Hematopoietic multipotent progenitor cell treated with erythropoietin and hydrocortisone succinate and interleukin-3 and kit ligand, for 17 days (in vitro differentiated cells): ENCODE data around the gene FKBP6.
"Not testable (repeated sequence)": the region's sequence is repeated elsewhere in the genome, so short reads cannot be mapped to it uniquely, and the experiment has no call there.

Experiments used
- DNase-seq: peaks from one replicate; pipeline ENCODE4 v3.0.0-alpha.2; 2015; ENCODE audit warnings: low spot score

FKBP6 gene

DNA sequence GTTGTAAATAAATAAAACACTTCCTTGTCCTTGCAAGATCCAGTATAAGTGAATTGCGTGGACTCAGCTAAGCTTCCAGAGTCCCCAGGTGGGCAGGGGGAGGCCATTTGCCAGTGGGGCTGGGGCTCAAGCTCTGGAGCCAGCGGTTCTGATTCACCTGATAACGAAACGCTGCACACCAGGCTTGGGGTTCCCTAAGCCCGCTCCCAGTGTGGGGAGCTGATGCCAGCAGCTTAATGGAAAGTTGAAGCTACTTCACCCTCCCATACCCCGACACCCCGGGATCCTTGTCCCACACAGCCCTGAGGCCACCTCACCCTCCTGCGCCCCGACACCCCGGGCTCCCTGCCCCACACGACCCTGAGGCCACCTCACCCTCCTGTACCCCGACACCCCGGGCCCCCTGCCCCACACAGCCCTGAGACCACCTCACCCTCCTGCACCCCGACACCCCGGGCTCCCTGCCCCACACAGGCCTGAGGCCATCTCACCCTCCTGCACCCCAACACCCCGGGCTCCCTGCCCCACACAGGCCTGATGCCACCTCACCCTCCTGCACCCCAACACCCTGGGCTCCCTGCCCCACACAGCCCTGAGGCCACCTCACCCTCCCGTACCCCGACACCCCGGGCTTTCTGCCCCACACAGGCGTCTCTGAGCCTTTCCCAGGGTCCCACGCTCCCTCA is 30.8 kb downstream of the FKBP6 start:
- no peak for DNase-seq

GRCh38 chr7:73359306-73359705 is 31.3 kb downstream of the FKBP6 start:
- no peak for DNase-seq

- DNase-seq = no peak
Measured at GRCh38 chr7:73359746-73360375, 31.9 kb downstream of the FKBP6 start.

- not testable (repeated sequence) for DNase-seq
Measured at GRCh38 chr7:73360590-73360989, 32.6 kb downstream of the FKBP6 start.

DNA sequence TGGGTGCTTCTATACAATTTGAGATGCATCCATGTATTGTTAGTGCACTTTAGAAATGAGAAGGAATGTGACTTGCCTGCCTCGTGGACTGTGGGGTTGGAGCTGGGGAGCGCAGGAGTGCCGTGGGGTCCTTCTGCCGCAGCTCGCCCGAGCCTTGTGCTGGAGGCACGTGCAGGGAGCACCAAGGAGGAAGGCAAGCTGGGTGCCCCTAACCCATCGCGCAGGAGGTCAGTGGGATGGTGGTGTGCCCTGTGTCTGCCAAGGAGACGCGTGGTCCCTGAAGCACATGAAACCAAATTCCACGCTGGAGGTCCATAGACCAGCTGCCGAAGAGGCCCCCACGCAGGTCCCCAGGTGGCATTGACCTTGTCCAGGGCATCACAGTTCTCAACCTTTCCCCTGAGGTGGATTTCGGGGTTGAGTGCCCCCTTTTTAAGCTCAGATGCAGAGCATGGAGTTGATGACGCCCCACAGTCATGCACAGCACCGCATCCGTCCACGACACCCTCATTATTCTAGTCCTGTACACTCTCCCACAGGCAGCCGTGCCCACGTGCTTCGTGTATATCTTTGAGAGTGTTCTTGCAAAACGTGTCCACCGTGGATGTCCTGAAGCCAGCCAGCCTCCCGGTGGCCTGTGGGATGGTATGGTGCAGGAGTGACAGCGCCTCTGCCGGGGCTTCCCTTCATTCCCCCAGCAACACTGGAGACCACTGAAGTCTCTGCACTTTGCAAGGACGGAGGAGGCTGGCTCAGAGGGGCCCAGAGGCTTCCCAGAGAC is 35.5 kb downstream of the FKBP6 start:
- no peak for DNase-seq

- no peak for DNase-seq
Measured at GRCh38 chr7:73364006-73364728, 36.2 kb downstream of the FKBP6 start.

- DNase-seq = no peak
Measured at GRCh38 chr7:73366127-73366526, 38.2 kb downstream of the FKBP6 start.

DNA sequence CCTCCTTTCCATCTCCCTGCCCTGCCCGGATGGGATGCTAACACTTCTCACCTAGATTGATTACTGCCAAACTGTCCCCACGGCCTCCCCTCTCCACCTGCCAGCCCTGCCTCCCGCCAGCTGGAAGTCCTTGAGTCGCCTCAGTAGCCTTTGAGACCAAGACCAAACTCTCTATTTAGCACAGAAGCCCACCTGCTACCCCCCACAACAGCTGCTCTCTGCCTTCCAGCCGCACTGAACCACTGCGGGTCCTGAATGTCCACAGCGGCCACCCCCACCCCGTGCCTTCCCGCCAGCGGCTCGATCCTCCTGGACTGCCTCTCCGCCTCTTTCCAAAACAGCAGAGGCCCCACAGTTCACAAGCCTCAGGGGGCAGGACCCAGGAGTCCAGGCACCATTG is 39.0 kb downstream of the FKBP6 start:
- no peak for DNase-seq

GRCh38 chr7:73369009-73369408 is 41.0 kb downstream of the FKBP6 start:
- no peak for DNase-seq

DNA sequence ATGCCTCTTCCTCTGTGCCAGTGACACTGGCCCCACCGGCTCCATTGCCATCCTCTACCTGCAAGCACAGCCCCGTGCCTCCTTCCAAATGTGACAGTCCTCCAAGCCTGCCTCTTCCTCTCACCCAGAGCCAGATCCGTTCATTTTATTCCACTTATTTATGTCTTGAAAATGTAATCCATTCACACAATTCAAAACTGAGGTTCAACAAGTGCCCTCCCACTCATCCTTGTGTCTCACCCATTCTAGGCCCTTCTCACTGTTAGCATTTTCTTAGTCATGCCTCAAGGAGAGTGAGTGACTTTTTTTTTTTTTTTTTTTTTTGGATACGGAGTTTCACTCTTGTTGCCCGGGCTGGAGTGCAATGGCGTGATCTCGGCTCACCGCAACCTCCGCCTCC is 41.7 kb downstream of the FKBP6 start:
- DNase-seq = no peak

DNA sequence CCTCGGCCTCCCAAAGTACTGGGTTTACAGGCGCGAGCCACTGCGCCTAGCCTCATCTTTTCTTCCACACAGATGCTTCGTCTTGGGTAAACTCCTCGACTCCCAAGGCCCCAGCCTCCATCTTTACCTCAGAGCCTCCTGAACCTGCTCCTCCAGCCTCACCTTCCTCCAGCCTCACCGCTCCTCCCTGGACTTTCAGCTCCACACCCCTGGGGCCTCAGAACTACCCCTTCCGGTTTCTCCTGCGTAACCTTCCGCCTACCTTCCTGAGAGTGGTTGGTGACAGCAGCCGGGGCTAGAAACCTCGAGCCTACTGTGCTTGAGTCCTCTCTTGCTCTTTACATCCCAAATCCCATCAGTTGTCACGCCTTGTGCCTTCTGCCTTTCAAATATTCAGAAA is 45.8 kb downstream of the FKBP6 start:
- DNase-seq = no peak

DNA sequence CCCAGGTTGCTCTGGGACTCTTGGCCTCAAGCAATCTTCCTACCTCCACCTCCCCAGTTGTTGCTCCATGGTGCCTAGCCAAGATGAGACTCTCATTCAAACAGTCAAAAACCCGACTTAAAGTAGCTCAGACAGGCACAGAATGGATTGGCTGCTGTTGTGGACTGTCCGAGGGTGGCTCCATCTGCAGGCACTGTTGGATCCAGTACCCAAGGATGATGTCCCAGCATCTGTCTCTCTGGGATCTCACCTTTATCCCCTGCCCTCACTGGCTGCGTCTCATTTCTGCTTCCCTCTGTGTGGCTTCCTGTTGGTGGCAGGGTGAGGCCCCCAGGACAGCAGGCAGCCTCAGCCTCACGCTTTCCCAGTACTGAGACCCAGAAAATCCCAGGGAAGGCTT is 48.3 kb downstream of the FKBP6 start:
- not testable (repeated sequence) for DNase-seq

GRCh38 chr7:73376671-73377412 is 48.9 kb downstream of the FKBP6 start:
- no peak for DNase-seq

GRCh38 chr7:73377413-73378200 is 49.6 kb downstream of the FKBP6 start:
- DNase-seq = not testable (repeated sequence)

- no peak for DNase-seq
Measured at GRCh38 chr7:73382934-73383503, 55.1 kb downstream of the FKBP6 start.

- no peak for DNase-seq
Measured at GRCh38 chr7:73387221-73387828, 59.4 kb downstream of the FKBP6 start.

DNA sequence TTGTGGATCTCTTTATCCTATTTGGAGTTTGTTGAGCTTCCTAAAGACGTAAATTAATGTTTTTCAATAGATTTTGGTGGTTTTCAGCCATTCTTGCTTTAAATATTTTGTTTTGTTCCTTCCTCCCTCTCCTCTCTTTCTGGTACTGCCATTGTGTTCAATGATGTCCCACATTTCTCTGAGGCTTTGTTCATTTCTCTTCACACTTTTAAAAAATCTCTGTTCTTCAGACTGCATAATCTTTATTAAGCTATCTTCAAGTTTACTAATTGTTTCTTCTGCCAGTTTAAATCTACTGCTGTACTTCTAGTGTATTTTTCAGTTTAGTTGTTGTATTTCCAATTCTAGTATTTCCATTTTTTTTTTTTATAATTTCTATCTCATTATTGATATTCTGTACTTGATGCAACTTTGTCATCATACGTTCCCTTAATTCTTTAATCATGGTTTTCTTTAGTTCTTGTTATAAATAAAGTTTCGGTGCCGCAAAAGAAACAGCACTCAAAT is 60.0 kb downstream of the FKBP6 start:
- no peak for DNase-seq

DNA sequence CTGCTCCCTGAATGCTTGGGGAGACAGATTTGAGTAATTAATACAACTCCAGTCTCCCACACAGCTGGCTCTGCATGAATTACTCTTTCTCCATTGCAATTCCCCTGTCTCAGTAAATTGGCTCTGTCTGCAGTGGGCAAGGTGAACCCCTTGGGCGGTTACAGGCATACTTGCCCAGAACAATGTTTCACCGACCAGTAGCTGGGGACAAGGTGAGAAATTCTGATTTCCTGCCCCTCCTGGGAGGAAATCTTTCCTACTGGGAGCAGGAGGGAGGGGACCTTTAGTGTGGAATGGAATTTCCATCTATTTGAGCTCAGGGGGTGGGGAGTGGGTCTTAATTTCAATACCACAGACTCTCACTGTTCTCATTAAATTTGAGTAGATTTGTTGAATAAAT is 63.4 kb downstream of the FKBP6 start:
- no peak for DNase-seq

GRCh38 chr7:73394422-73394821 is 66.5 kb downstream of the FKBP6 start:
- DNase-seq = no peak
